ENCODE data around the gene USH2A. TPM values are rescaled to one million over a fixed set of nuclear protein-coding genes. Genes with fewer than 3 reads are reported as not detected.

Gene USH2A
- total RNA-seq, 2 donors from 2014 or later, result 0.62 to 3.1 TPM

DNA sequence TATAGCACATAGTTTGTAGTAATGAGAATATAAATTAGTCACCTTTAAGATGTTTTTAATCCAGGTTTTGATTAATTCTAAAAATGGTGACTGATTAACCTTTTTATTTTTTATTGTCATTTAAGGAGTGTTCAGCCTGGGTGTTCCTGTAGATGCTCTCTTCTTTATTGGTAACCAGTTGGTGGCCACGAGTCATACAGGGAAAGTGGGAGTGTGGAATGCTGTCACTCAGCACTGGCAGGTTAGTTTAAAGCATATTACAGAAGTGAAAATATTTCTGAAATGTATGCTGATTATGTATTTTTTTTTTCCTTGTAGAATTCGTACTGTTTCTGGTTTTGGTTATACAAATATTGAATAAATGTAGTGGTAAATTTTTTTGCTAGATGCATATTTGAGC lies 828.0 kb downstream of the USH2A start:
- H3K27me3 Mint-ChIP-seq (ENCODE audit: insufficient read depth), result no peaks in the 10 kb centered on the region
- DNase-seq, result no peak
- H3K9me3 ChIP-seq (ENCODE audit: control insufficient read depth, low read length), result no peaks in the 10 kb centered on the region
- H3K4me3 ChIP-seq (ENCODE audit: low read length), result no peak overlapping the region
- H3K36me3 Mint-ChIP-seq (ENCODE audit: low read depth), result peaks cover 32% of the 10 kb centered on the region
- H3K27ac ChIP-seq (ENCODE audit: low read depth, low read length), result no peak overlapping the region
- no peak overlapping the region for H3K9ac ChIP-seq (ENCODE audit: extremely low read depth, low read length, poor library complexity, severe bottlenecking)
- no peaks in the 10 kb centered on the region for H3K4me1 ChIP-seq (ENCODE audit: control insufficient read depth, insufficient read depth, low read length)
- no peak overlapping the region for H3K4me3 Mint-ChIP-seq
- peaks cover 33% of the 10 kb centered on the region for H3K36me3 ChIP-seq (ENCODE audit: control insufficient read depth, insufficient read depth, low read length)
- 90 to 93% methylated on average over 2 of the region's 2 CpGs for WGBS, 2 experiments (ENCODE audit: insufficient coverage in 1 of 2, insufficient read length in 1 of 2)
- H3K27me3 ChIP-seq (ENCODE audit: control insufficient read depth, insufficient read depth, low read length, poor library complexity, severe bottlenecking), result no peaks in the 10 kb centered on the region
- H3K9me3 Mint-ChIP-seq, result no peaks in the 10 kb centered on the region
- TF ChIP-seq, protein P1, sequence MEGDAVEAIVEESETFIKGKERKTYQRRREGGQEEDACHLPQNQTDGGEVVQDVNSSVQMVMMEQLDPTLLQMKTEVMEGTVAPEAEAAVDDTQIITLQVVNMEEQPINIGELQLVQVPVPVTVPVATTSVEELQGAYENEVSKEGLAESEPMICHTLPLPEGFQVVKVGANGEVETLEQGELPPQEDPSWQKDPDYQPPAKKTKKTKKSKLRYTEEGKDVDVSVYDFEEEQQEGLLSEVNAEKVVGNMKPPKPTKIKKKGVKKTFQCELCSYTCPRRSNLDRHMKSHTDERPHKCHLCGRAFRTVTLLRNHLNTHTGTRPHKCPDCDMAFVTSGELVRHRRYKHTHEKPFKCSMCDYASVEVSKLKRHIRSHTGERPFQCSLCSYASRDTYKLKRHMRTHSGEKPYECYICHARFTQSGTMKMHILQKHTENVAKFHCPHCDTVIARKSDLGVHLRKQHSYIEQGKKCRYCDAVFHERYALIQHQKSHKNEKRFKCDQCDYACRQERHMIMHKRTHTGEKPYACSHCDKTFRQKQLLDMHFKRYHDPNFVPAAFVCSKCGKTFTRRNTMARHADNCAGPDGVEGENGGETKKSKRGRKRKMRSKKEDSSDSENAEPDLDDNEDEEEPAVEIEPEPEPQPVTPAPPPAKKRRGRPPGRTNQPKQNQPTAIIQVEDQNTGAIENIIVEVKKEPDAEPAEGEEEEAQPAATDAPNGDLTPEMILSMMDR (conservative IDR thresholded peaks at IDR 0.05), result no peak
- peaks cover 17% of the 10 kb centered on the region for H3K4me1 Mint-ChIP-seq
- no peak overlapping the region for H3K27ac Mint-ChIP-seq

DNA sequence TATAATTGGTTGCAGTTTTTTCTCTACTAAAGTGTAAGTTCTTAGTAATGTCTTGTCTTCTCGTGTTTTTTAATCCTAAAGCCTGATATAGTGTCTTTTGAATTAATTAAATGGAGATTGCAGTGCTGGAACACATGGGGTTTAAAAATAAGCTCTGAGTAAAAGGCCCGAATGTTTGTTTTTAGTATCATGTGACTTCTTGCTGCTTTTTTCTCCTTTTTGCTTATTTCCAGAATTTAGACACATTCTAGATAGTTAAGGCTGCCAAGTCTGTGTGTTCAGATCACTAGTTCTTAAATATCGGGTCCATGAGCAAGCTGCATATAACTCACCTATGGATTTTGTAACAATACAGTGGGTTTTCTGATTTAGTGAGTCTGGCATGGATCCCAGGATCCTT lies 828.6 kb downstream of the USH2A start:
- H3K27me3 Mint-ChIP-seq (ENCODE audit: insufficient read depth), result no peaks in the 10 kb centered on the region
- H3K27ac ChIP-seq (ENCODE audit: low read depth, low read length), result no peak overlapping the region
- H3K9me3 ChIP-seq (ENCODE audit: control insufficient read depth, low read length), result no peaks in the 10 kb centered on the region
- peaks cover 39% of the 10 kb centered on the region for H3K36me3 ChIP-seq (ENCODE audit: control insufficient read depth, insufficient read depth, low read length)
- H3K27me3 ChIP-seq (ENCODE audit: control insufficient read depth, insufficient read depth, low read length, poor library complexity, severe bottlenecking), result no peaks in the 10 kb centered on the region
- TF ChIP-seq, protein P1 (conservative IDR thresholded peaks at IDR 0.05), result no peak
- 98 to 100% methylated on average over 2 to 3 of the region's 3 CpGs for WGBS, 2 experiments (ENCODE audit: insufficient coverage in 1 of 2, insufficient read length in 1 of 2)
- H3K4me3 Mint-ChIP-seq, result no peak overlapping the region
- H3K4me1 Mint-ChIP-seq, result peaks cover 14% of the 10 kb centered on the region
- peak overlapping the region; percentile 28 for H3K27ac Mint-ChIP-seq
- no peaks in the 10 kb centered on the region for H3K4me1 ChIP-seq (ENCODE audit: control insufficient read depth, insufficient read depth, low read length)
- no peak overlapping the region for H3K9ac ChIP-seq (ENCODE audit: extremely low read depth, low read length, poor library complexity, severe bottlenecking)
- no peak overlapping the region for H3K4me3 ChIP-seq (ENCODE audit: low read length)
- H3K9me3 Mint-ChIP-seq, result no peaks in the 10 kb centered on the region
- no peak for DNase-seq
- H3K36me3 Mint-ChIP-seq (ENCODE audit: low read depth), result peaks cover 36% of the 10 kb centered on the region

- Mint-ChIP-seq H3K9me3 (no peaks in the 10 kb centered on the region), H3K27me3 (ENCODE audit: insufficient read depth) (no peaks in the 10 kb centered on the region), H3K4me3 (no peak overlapping the region), H3K4me1 (peaks cover 11% of the 10 kb centered on the region), H3K27ac (no peak overlapping the region), H3K36me3 (ENCODE audit: low read depth) (peaks cover 44% of the 10 kb centered on the region)
- H3K9ac ChIP-seq (ENCODE audit: extremely low read depth, low read length, poor library complexity, severe bottlenecking), result no peak overlapping the region
- no peak overlapping the region for H3K4me3 ChIP-seq (ENCODE audit: low read length)
- TF ChIP-seq, protein P1 (conservative IDR thresholded peaks at IDR 0.05), result no peak
- no peak overlapping the region for H3K27ac ChIP-seq (ENCODE audit: low read depth, low read length)
- DNase-seq, result no peak
- no peaks in the 10 kb centered on the region for H3K4me1 ChIP-seq (ENCODE audit: control insufficient read depth, insufficient read depth, low read length)
- H3K36me3 ChIP-seq (ENCODE audit: control insufficient read depth, insufficient read depth, low read length), result peaks cover 46% of the 10 kb centered on the region
- no peaks in the 10 kb centered on the region for H3K9me3 ChIP-seq (ENCODE audit: control insufficient read depth, low read length)
- H3K27me3 ChIP-seq (ENCODE audit: control insufficient read depth, insufficient read depth, low read length, poor library complexity, severe bottlenecking), result no peaks in the 10 kb centered on the region
- WGBS, 2 experiments (ENCODE audit: insufficient coverage in 1 of 2, insufficient read length in 1 of 2), result 92 to 100% methylated on average over 1 to 4 of the region's 4 CpGs
These were observed 832.3 kb downstream of the USH2A start for GRCh38 chr1:215590779-215591491.

All from endodermal cell (in vitro differentiated cells).